HepG2 (cell line): ENCODE results near the gene DEFB131B. TPM values are rescaled to one million over a fixed set of nuclear protein-coding genes. Genes with fewer than 3 reads are reported as not detected.
"Not testable (repeated sequence)": the region's sequence is repeated elsewhere in the genome, so short reads cannot be mapped to it uniquely, and the experiment has no call there.

Experiments
- EHMT2 ChIP-seq: fragments of 200-600 bp; sonication (generic); IDR thresholded peaks from 2 replicates; pipeline ENCODE4 v1.7.0; 2017; ENCODE audit warnings: antibody characterized with exemption, low read depth, low read length, borderline replicate concordance
- GABPA ChIP-seq, 2 experiments: IDR thresholded peaks; 2 replicates each; pipeline ENCODE4 v1.6.1; 2011 to 2016; ENCODE audit warnings: low read depth in 2 of 2, low read length in 1 of 2, missing biosample characterization in 1 of 2, missing genetic modification characterization in 1 of 2
- ISL2 ChIP-seq: sonication (generic); formaldehyde crosslinking; IDR thresholded peaks from 2 replicates; pipeline ENCODE4 v1.5.0; 2020; ENCODE audit warnings: missing genetic modification reagents
- MED1 ChIP-seq: sonication (generic); formaldehyde crosslinking; IDR thresholded peaks from 2 replicates; pipeline ENCODE4 v1.4.0; 2020; ENCODE audit warnings: missing genetic modification reagents
- MEF2D ChIP-seq: sonication (generic); formaldehyde crosslinking; IDR thresholded peaks from 2 replicates; pipeline ENCODE4 v1.5.1; 2020; ENCODE audit warnings: mild to moderate bottlenecking, missing genetic modification reagents
- NRL ChIP-seq: sonication (generic); formaldehyde crosslinking; IDR thresholded peaks from 2 replicates; pipeline ENCODE4 v1.5.0; 2020; ENCODE audit warnings: missing genetic modification reagents, mild to moderate bottlenecking, moderate library complexity, borderline replicate concordance
- SALL1 ChIP-seq: sonication (generic); formaldehyde crosslinking; IDR thresholded peaks from 2 replicates; pipeline ENCODE4 v1.8.0; 2022; ENCODE audit warnings: mild to moderate bottlenecking, missing genetic modification reagents
- SOX13 ChIP-seq, 3 experiments: fragments of 450-650 bp in 1 of 3; sonication (generic) in 1 of 3; formaldehyde crosslinking in 1 of 3; IDR thresholded peaks in 2 of 3; conservative IDR thresholded peaks in 1 of 3; 2 replicates each; pipeline versions ENCODE4 v1.5.0 to v1.6.1; 2016 to 2020; ENCODE audit warnings: antibody characterized with exemption in 1 of 3, mild to moderate bottlenecking in 1 of 3, missing compliant biosample characterization in 1 of 3, missing genetic modification reagents in 1 of 3, moderate library complexity in 1 of 3
- ZFY ChIP-seq: sonication (generic); formaldehyde crosslinking; IDR thresholded peaks from 2 replicates; pipeline ENCODE4 v1.4.0; 2020; ENCODE audit warnings: missing genetic modification reagents
- ZMYM4 ChIP-seq: sonication (generic); formaldehyde crosslinking; IDR thresholded peaks from 2 replicates; pipeline ENCODE4 v1.8.1; 2023; ENCODE audit warnings: mild to moderate bottlenecking, missing genetic modification reagents
- ZNF12 ChIP-seq: sonication (generic); formaldehyde crosslinking; IDR thresholded peaks from 2 replicates; pipeline ENCODE4 v1.5.0; 2020; ENCODE audit warnings: missing genetic modification reagents
- ZNF232 ChIP-seq: sonication (generic); formaldehyde crosslinking; IDR thresholded peaks from 2 replicates; pipeline ENCODE4 v1.4.0; 2020; ENCODE audit warnings: missing genetic modification reagents, borderline replicate concordance
- ZNF292 ChIP-seq: sonication (generic); formaldehyde crosslinking; IDR thresholded peaks from 2 replicates; pipeline ENCODE4 v1.8.1; 2022; ENCODE audit warnings: mild to moderate bottlenecking, low read depth, missing genetic modification reagents, borderline replicate concordance
- polyA plus RNA-seq, 8 experiments: library from polyadenylated mRNA; depleted of rRNA in 3 of 8; stranded (reverse) in 7 of 8; unstranded in 1 of 8; fragments of >200 nt; fragmentation: Illumina TruSeq in 4 of 8; extraction: Trizol in 4 of 8; gene quantifications; 2 replicates each; pipeline versions ENCODE4 v1.2.1 to v1.2.3, GENCODE V29; 2011 to 2016; ENCODE audit warnings: low read depth in 4 of 8, missing spikeins in 1 of 8, mixed read lengths in 1 of 8; ENCODE audit not compliant: insufficient read depth in 1 of 8
- total RNA-seq, 5 experiments: library from RNA; depleted of rRNA; stranded (reverse); fragments of >200 nt; fragmentation: Illumina TruSeq; extraction: Trizol; gene quantifications; 2 replicates each; pipeline ENCODE4 v1.2.3, GENCODE V29; 2016; ENCODE audit warnings: low read depth in 1 of 5
- TF ChIP-seq, protein P1 (sequence below): sonication (generic); formaldehyde crosslinking; IDR thresholded peaks from 2 replicates; pipeline ENCODE4 v1.4.0; 2020; ENCODE audit warnings: missing genetic modification reagents, borderline replicate concordance
- TF ChIP-seq, protein P2 (sequence below): sonication (generic); formaldehyde crosslinking; IDR thresholded peaks from 2 replicates; pipeline ENCODE4 v1.4.0; 2020; ENCODE audit warnings: missing genetic modification reagents
- TF ChIP-seq, protein P3 (sequence below): sonication (generic); formaldehyde crosslinking; IDR thresholded peaks from 2 replicates; pipeline ENCODE4 v1.4.0; 2020; ENCODE audit warnings: missing genetic modification reagents, borderline replicate concordance

The DEFB131B gene
- total and polyA plus RNA-seq, 2 of the 13 experiments (the other 11 are each of a cell fraction or from before 2014, with no cell fraction given), result not detected

DNA sequence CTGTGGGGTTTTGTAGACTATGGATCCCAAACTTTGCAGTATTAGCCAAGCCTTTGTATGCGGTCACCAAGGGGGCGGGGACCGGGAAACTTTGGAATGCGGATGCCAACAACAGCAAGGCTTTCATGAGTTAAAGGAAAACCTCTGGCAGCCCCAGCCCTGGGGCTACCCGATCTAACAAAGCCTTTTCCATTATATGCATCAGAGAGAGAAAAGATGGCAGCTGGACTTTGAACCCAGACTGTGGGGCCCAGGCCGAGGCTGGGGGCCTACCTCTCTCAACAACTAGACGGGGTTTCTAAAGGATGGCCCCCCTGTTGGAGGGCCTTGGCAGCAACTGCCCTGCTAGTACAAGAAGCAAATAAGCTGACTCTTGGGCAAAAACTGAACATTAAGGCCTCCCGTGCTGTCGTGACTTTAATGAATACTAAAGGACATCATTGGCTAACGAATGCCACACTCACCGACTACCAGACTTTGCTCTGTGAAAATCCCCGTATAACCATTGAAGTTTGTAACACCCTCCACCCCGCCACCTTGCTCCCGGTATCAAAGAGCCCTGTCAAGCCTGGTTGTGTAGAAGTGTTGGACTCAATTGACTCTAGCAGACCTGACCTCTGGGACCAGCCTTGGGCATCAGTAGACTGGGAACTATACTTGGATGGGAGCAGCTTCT is 10.2 kb downstream of the DEFB131B start (continued):
- TF ChIP-seq, protein P1, sequence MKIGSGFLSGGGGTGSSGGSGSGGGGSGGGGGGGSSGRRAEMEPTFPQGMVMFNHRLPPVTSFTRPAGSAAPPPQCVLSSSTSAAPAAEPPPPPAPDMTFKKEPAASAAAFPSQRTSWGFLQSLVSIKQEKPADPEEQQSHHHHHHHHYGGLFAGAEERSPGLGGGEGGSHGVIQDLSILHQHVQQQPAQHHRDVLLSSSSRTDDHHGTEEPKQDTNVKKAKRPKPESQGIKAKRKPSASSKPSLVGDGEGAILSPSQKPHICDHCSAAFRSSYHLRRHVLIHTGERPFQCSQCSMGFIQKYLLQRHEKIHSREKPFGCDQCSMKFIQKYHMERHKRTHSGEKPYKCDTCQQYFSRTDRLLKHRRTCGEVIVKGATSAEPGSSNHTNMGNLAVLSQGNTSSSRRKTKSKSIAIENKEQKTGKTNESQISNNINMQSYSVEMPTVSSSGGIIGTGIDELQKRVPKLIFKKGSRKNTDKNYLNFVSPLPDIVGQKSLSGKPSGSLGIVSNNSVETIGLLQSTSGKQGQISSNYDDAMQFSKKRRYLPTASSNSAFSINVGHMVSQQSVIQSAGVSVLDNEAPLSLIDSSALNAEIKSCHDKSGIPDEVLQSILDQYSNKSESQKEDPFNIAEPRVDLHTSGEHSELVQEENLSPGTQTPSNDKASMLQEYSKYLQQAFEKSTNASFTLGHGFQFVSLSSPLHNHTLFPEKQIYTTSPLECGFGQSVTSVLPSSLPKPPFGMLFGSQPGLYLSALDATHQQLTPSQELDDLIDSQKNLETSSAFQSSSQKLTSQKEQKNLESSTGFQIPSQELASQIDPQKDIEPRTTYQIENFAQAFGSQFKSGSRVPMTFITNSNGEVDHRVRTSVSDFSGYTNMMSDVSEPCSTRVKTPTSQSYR (CRISPR knock-in tag), result 0 out of 2 replicates have a peak, but pooled peaks have one; percentile 8
- peak; percentile 24; the same call in 1 of the 2 replicates for TF ChIP-seq ZNF232 (CRISPR knock-in tag)
- TF ChIP-seq ZMYM4, result peak; percentile 72
- TF ChIP-seq NRL (CRISPR knock-in tag), result 0 out of 2 replicates have a peak, but pooled peaks have one; percentile 18
- TF ChIP-seq MEF2D (CRISPR knock-in tag), result 0 out of 2 replicates have a peak, but pooled peaks have one; percentile 14
- TF ChIP-seq MED1 (CRISPR knock-in tag), result peak; percentile 53; the same call in 1 of the 2 replicates
- not testable (repeated sequence) for TF ChIP-seq GABPA (IDR thresholded peaks at IDR 0.05; ENCODE audit: low read depth, low read length)
- peak; percentile 22; the same call in 1 of the 2 replicates for TF ChIP-seq GABPA (CRISPR knock-in tag; IDR thresholded peaks at IDR 0.05; ENCODE audit: low read depth)
- peak; percentile 67 for TF ChIP-seq ZFY (CRISPR knock-in tag)
- peak; percentile 33 for TF ChIP-seq SALL1
- peak; percentile 25; the same call in 1 of the 2 replicates for TF ChIP-seq EHMT2
- TF ChIP-seq, protein P2, sequence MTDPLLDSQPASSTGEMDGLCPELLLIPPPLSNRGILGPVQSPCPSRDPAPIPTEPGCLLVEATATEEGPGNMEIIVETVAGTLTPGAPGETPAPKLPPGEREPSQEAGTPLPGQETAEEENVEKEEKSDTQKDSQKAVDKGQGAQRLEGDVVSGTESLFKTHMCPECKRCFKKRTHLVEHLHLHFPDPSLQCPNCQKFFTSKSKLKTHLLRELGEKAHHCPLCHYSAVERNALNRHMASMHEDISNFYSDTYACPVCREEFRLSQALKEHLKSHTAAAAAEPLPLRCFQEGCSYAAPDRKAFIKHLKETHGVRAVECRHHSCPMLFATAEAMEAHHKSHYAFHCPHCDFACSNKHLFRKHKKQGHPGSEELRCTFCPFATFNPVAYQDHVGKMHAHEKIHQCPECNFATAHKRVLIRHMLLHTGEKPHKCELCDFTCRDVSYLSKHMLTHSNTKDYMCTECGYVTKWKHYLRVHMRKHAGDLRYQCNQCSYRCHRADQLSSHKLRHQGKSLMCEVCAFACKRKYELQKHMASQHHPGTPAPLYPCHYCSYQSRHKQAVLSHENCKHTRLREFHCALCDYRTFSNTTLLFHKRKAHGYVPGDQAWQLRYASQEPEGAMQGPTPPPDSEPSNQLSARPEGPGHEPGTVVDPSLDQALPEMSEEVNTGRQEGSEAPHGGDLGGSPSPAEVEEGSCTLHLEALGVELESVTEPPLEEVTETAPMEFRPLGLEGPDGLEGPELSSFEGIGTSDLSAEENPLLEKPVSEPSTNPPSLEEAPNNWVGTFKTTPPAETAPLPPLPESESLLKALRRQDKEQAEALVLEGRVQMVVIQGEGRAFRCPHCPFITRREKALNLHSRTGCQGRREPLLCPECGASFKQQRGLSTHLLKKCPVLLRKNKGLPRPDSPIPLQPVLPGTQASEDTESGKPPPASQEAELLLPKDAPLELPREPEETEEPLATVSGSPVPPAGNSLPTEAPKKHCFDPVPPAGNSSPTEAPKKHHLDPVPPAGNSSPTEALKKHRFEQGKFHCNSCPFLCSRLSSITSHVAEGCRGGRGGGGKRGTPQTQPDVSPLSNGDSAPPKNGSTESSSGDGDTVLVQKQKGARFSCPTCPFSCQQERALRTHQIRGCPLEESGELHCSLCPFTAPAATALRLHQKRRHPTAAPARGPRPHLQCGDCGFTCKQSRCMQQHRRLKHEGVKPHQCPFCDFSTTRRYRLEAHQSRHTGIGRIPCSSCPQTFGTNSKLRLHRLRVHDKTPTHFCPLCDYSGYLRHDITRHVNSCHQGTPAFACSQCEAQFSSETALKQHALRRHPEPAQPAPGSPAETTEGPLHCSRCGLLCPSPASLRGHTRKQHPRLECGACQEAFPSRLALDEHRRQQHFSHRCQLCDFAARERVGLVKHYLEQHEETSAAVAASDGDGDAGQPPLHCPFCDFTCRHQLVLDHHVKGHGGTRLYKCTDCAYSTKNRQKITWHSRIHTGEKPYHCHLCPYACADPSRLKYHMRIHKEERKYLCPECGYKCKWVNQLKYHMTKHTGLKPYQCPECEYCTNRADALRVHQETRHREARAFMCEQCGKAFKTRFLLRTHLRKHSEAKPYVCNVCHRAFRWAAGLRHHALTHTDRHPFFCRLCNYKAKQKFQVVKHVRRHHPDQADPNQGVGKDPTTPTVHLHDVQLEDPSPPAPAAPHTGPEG (CRISPR knock-in tag), result peak; percentile 59; the same call in 1 of the 2 replicates
- TF ChIP-seq ZNF12 (CRISPR knock-in tag), result 0 out of 2 replicates have a peak, but pooled peaks have one; percentile 23
- peak; percentile 50 for TF ChIP-seq ISL2 (CRISPR knock-in tag)
- peak; percentile 35; the same call in 1 of the 2 replicates for TF ChIP-seq ZNF292 (CRISPR knock-in tag)
- peak; percentile 48; the same call in 1 of the 2 replicates for TF ChIP-seq SOX13 (IDR thresholded peaks at IDR 0.05)
- TF ChIP-seq SOX13 (CRISPR knock-in tag; conservative IDR thresholded peaks at IDR 0.05 in 1 of 2, IDR thresholded peaks at IDR 0.05 in 1 of 2), result peak in 1 of 2 experiments; percentile 87; a peak in 2 of 4 replicates
- TF ChIP-seq, protein P3, sequence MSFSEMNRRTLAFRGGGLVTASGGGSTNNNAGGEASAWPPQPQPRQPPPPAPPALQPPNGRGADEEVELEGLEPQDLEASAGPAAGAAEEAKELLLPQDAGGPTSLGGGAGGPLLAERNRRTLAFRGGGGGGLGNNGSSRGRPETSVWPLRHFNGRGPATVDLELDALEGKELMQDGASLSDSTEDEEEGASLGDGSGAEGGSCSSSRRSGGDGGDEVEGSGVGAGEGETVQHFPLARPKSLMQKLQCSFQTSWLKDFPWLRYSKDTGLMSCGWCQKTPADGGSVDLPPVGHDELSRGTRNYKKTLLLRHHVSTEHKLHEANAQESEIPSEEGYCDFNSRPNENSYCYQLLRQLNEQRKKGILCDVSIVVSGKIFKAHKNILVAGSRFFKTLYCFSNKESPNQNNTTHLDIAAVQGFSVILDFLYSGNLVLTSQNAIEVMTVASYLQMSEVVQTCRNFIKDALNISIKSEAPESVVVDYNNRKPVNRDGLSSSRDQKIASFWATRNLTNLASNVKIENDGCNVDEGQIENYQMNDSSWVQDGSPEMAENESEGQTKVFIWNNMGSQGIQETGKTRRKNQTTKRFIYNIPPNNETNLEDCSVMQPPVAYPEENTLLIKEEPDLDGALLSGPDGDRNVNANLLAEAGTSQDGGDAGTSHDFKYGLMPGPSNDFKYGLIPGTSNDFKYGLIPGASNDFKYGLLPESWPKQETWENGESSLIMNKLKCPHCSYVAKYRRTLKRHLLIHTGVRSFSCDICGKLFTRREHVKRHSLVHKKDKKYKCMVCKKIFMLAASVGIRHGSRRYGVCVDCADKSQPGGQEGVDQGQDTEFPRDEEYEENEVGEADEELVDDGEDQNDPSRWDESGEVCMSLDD (CRISPR knock-in tag), result peak; percentile 65; the same call in 1 of the 2 replicates
